Nephron (organoid): ENCODE results near the gene WASHC2C.
A peak's percentile ranks its signal among the peaks of the same experiment; 100 is the strongest.
"Not testable (repeated sequence)": the region's sequence is repeated elsewhere in the genome, so short reads cannot be mapped to it uniquely, and the experiment has no call there.

Experiments used
- H3K27ac Mint-ChIP-seq, 3 experiments: 2 replicates each; pipeline ENCODE4 v1.8.0; 2020; ENCODE audit warnings: mixed read lengths in 3 of 3, mild to moderate bottlenecking in 2 of 3, moderate library complexity in 1 of 3
- H3K27me3 Mint-ChIP-seq: 2 replicates; pipeline ENCODE4 v1.8.0; 2021; ENCODE audit warnings: low read depth, mild to moderate bottlenecking, moderate library complexity, mixed read lengths
- H3K36me3 Mint-ChIP-seq: 2 replicates; pipeline ENCODE4 v1.8.0; 2020; ENCODE audit warnings: low read depth, mixed read lengths
- H3K4me1 Mint-ChIP-seq: 2 replicates; pipeline ENCODE4 v1.8.0; 2020; ENCODE audit warnings: mixed read lengths
- H3K4me3 Mint-ChIP-seq, 3 experiments: 2 replicates each; pipeline ENCODE4 v1.8.0; 2020; ENCODE audit warnings: mild to moderate bottlenecking in 3 of 3, mixed read lengths in 3 of 3, moderate library complexity in 2 of 3
- H3K9me3 Mint-ChIP-seq: 2 replicates; pipeline ENCODE4 v1.8.0; 2020; ENCODE audit warnings: mixed read lengths

Gene WASHC2C, protein sequence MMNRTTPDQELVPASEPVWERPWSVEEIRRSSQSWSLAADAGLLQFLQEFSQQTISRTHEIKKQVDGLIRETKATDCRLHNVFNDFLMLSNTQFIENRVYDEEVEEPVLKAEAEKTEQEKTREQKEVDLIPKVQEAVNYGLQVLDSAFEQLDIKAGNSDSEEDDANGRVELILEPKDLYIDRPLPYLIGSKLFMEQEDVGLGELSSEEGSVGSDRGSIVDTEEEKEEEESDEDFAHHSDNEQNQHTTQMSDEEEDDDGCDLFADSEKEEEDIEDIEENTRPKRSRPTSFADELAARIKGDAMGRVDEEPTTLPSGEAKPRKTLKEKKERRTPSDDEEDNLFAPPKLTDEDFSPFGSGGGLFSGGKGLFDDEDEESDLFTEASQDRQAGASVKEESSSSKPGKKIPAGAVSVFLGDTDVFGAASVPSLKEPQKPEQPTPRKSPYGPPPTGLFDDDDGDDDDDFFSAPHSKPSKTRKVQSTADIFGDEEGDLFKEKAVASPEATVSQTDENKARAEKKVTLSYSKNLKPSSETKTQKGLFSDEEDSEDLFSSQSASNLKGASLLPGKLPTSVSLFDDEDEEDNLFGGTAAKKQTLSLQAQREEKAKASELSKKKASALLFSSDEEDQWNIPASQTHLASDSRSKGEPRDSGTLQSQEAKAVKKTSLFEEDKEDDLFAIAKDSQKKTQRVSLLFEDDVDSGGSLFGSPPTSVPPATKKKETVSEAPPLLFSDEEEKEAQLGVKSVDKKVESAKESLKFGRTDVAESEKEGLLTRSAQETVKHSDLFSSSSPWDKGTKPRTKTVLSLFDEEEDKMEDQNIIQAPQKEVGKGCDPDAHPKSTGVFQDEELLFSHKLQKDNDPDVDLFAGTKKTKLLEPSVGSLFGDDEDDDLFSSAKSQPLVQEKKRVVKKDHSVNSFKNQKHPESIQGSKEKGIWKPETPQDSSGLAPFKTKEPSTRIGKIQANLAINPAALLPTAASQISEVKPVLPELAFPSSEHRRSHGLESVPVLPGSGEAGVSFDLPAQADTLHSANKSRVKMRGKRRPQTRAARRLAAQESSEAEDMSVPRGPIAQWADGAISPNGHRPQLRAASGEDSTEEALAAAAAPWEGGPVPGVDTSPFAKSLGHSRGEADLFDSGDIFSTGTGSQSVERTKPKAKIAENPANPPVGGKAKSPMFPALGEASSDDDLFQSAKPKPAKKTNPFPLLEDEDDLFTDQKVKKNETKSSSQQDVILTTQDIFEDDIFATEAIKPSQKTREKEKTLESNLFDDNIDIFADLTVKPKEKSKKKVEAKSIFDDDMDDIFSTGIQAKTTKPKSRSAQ (N-terminal part only)

DNA sequence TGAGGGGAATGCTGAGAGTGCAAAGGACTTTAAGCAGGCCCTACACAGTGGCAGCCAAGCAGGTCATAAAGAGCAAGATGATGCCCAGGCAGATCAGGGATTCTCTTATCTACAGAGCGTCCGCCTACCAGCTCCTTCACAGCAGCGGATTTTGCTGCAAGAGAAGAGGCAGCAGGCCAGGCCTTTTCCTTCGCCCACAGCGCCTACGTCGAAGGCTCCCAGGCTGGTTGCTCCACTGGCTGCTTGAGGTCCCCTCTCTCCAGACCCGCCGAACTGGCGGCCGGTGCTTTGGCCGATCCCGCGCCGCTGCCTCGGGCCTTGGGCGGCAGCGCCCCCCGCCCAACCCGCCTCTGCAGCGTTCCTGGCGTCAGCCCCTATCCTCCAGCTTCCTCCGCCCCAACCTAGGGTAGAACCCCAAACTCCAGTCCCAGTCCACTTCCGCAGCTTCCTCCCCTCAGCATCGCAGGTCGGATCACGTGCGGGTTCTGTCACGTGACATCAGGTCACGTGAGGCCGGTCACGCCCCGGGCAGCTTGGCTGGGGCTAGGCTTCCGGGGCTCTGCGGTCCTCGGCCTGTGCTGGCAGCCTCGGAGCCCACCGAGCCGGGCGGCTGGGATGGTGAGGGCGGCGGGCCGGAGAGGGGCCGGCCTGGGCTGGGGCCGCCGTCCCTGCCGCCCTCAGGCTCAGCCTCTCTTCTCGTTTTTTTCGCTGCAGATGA lies at the start of gene WASHC2C:
TSS of gene WASHC2C (plus strand) at position 564 of the 718 bp plus-strand sequence. CDS start at position 616, 52 bp downstream.
- H3K27ac Mint-ChIP-seq, result peak within 1 kb of the TSS in 1 of 3 experiments; percentile 68
- not testable (repeated sequence) for H3K36me3 Mint-ChIP-seq, H3K4me1 Mint-ChIP-seq, H3K27me3 Mint-ChIP-seq, H3K9me3 Mint-ChIP-seq
- peak within 1 kb of the TSS; percentile 86 to 89 (median 89) for H3K4me3 Mint-ChIP-seq

DNA sequence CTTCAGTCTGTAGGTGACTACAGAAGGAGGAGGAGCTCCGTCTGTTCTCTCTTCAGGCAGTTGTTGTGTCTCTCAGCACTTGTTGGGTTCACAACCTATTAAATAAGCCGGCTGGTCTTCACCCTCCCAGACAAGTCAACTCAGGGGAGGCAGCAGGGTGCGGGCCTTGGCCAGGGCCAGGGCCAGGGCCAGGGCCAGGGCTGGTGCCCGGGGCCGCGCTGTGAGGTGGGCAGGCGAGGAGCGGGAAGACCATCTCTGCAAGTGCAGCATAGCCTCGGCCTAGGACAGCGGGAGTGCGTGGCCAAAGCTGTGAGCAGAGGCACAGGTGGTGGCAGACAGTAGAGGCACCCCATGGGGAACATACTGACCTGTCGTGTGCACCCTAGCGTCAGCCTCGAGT lies 48.6 kb upstream of the WASHC2C start:
- not testable (repeated sequence) for H3K36me3 Mint-ChIP-seq, H3K9me3 Mint-ChIP-seq, H3K4me3 Mint-ChIP-seq, H3K27me3 Mint-ChIP-seq, H3K4me1 Mint-ChIP-seq, H3K27ac Mint-ChIP-seq

DNA sequence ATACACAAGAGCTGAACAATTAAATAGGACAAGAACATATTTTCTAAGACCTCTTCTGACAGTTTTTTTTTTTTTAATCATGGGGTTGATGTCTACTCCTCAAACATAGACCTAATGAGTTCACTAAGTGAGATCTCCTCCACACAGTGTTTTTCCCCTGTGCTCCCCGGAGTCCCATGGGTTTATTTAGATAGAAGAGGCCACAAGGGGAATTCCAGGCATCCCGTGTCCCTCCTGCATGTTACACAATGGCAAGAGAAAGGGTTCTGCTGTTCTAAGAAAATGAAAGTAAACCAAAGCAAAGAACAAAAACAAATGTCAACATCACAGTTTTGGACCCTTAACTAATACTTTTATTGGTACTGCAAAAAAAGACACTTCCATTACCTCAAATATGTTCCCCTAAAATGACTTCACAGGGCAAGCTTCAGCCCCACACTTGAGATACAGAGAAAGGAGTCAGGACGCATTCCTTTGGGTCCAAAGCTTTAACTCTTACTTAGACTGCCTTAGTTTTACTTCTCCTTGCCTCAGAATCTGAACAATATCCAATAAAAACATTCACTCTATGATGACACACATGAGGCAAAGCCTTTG lies 16.8 kb upstream of the WASHC2C start:
- H3K27ac Mint-ChIP-seq, H3K27me3 Mint-ChIP-seq, H3K9me3 Mint-ChIP-seq, H3K4me3 Mint-ChIP-seq, H3K36me3 Mint-ChIP-seq: not testable (repeated sequence)
- H3K4me1 Mint-ChIP-seq, result peaks cover 12% of the 10 kb centered on the region

DNA sequence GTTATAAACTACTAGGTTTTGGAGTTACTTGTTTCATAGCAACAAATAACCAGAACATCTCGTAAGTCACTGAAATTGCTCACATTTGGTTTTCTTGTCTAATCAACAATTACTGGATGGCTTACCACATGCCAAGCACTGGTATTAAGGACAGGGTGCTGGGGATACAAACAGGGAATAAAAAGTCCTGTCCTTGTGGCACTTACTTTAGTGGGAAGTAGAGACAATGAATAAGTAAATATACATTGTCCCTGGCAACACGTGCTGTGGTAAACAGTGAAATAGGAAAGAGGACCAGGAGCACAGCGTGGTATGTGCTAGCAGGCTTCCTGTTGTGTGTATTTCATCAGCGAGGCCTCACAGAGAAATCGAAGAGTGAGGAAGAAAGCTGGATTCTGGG lies 15.8 kb upstream of the WASHC2C start:
- H3K27me3 Mint-ChIP-seq, H3K27ac Mint-ChIP-seq, H3K9me3 Mint-ChIP-seq, H3K4me3 Mint-ChIP-seq, H3K36me3 Mint-ChIP-seq: not testable (repeated sequence)
- peaks cover 14% of the 10 kb centered on the region for H3K4me1 Mint-ChIP-seq

- not testable (repeated sequence) for H3K9me3 Mint-ChIP-seq, H3K27ac Mint-ChIP-seq, H3K4me3 Mint-ChIP-seq, H3K36me3 Mint-ChIP-seq
- Mint-ChIP-seq H3K4me1 (peaks cover 14% of the 10 kb centered on the region), H3K27me3 (peaks cover 12% of the 10 kb centered on the region)
Observed at GRCh38 chr10:45717053-45717452, 10.0 kb upstream of the WASHC2C start.

- not testable (repeated sequence) for H3K9me3 Mint-ChIP-seq, H3K36me3 Mint-ChIP-seq, H3K27ac Mint-ChIP-seq, H3K4me3 Mint-ChIP-seq
- peaks cover 14% of the 10 kb centered on the region for H3K4me1 Mint-ChIP-seq
- peaks cover 12% of the 10 kb centered on the region for H3K27me3 Mint-ChIP-seq
Observed at GRCh38 chr10:45717642-45718041, 9.4 kb upstream of the WASHC2C start.

- H3K4me1 Mint-ChIP-seq, H3K4me3 Mint-ChIP-seq, H3K36me3 Mint-ChIP-seq, H3K9me3 Mint-ChIP-seq, H3K27ac Mint-ChIP-seq: not testable (repeated sequence)
- peaks cover 12% of the 10 kb centered on the region for H3K27me3 Mint-ChIP-seq
Observed at GRCh38 chr10:45721503-45721902, 5.6 kb upstream of the WASHC2C start.

DNA sequence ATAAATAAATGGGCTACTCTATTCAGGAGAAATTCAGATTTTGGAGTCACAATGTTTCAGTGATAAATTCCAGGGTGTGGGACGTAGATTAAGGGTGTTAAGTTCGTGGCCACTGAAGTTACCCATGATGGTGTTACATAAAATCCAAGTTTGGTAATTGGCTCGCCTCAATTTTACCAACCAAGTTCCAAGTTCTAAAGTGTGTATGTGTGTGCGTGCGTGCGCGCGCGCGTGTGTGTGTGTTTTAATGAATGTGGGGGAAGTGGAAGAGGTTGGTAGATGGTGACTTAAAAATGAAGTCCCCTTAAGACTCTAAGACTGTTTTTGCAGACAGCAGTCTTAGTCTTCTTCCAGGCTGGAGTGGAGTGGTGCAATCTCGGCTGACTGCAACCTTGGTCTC lies 3.2 kb upstream of the WASHC2C start:
- H3K9me3 Mint-ChIP-seq, H3K27me3 Mint-ChIP-seq, H3K36me3 Mint-ChIP-seq, H3K4me1 Mint-ChIP-seq, H3K27ac Mint-ChIP-seq: not testable (repeated sequence)
- peak overlapping the region in 2 of 3 experiments; percentile 27 to 55 for H3K4me3 Mint-ChIP-seq

DNA sequence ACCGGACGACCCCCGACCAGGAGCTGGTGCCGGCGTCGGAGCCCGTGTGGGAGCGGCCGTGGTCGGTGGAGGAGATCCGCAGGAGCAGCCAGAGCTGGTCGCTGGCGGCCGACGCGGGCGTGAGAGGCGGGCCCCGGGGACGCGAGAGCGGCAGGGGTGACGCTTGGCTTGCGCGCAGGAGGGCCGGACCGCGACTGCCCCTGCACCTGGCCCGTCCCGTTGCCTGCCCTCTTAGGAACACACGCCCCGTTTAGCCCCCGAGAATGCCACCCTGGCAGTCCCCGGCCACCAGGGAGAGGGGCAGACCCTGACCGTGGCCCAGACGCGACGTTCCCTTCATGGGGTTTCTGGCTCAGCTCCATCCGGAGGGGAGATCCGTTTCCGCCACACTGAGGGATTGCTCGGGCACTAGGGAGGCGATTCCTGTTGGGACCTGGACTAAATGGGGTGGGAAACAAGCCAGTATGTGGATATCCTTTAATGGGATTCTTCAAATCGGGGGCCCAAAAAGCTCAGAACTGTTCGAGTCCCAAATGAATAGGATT lies 427 bp downstream of the WASHC2C start:
- H3K4me1 Mint-ChIP-seq, H3K27me3 Mint-ChIP-seq, H3K36me3 Mint-ChIP-seq, H3K9me3 Mint-ChIP-seq: not testable (repeated sequence)
- H3K4me3 Mint-ChIP-seq, result peak overlapping the region; percentile 86 to 89 (median 89)
- H3K27ac Mint-ChIP-seq, result peak overlapping the region in 1 of 3 experiments; percentile 68

- not testable (repeated sequence) for H3K4me3 Mint-ChIP-seq, H3K4me1 Mint-ChIP-seq, H3K9me3 Mint-ChIP-seq, H3K27me3 Mint-ChIP-seq, H3K36me3 Mint-ChIP-seq, H3K27ac Mint-ChIP-seq
Observed at GRCh38 chr10:45734449-45734848, 7.4 kb downstream of the WASHC2C start.
